ENCODE data around the gene TLCD1. TPM values are rescaled to one million over a fixed set of nuclear protein-coding genes. Genes with fewer than 3 reads are reported as not detected.

The TLCD1 gene
- total and polyA plus RNA-seq, 2 experiments from 2014 or later = 26.5 to 47.0 TPM

- Histone ChIP-seq H2AFZ (no peak overlapping the region), H3K4me3 (no peak overlapping the region), H3F3A (replicated peaks; ENCODE audit: low read depth) (peaks cover 15% of the 10 kb centered on the region; the same call in 1 of the 2 replicates), H3K27ac (ENCODE audit: low read depth) (0 out of 2 replicates have a peak overlapping the region, but pooled peaks have one; percentile 95), H3K79me2 (replicated peaks; ENCODE audit: insufficient read depth) (peaks cover 24% of the 10 kb centered on the region), H3K27me3 (ENCODE audit: insufficient read depth) (no peaks in the 10 kb centered on the region), H3K36me3 (ENCODE audit: insufficient read depth) (no peaks in the 10 kb centered on the region; the same call in 1 of the 2 replicates), H3K4me1 (ENCODE audit: insufficient read depth) (peaks cover 23% of the 10 kb centered on the region), H3K4me2 (no peak overlapping the region), H3K9me2 (ENCODE audit: insufficient read depth) (no peaks in the 10 kb centered on the region), H4K20me1 (replicated peaks; ENCODE audit: insufficient read depth) (peaks cover 3% of the 10 kb centered on the region; the same call in 1 of the 2 replicates)
- no peaks in the 10 kb centered on the region for H3K9me3 Mint-ChIP-seq
- peaks cover 31% of the 10 kb centered on the region for H3K27me3 Mint-ChIP-seq (ENCODE audit: insufficient read depth, low read depth, poor library complexity)
- peaks cover 39% of the 10 kb centered on the region for H3K36me3 Mint-ChIP-seq (ENCODE audit: low read depth)
- ATAC-seq (no peak), DNase-seq (ENCODE audit: low spot score) (no peak)
- TF ChIP-seq POLR2AphosphoS5 (IDR thresholded peaks at IDR 0.05; ENCODE audit: low read depth) (no peak), NANOG (IDR thresholded peaks at IDR 0.05; ENCODE audit: borderline replicate concordance) (no peak), ZNF462 (CRISPR knock-in tag; IDR thresholded peaks at IDR 0.05) (no peak), CTCF (conservative IDR thresholded peaks at IDR 0.05; ENCODE audit: low read depth in 2 of 2) (no peak), STAT1 (IDR thresholded peaks at IDR 0.05; ENCODE audit: unreplicated experiment) (no peak), ZNF114 (CRISPR knock-in tag; IDR thresholded peaks at IDR 0.05) (no peak), EZH2phosphoT487 (IDR thresholded peaks at IDR 0.05; ENCODE audit: unreplicated experiment) (no peak), CREB1 (CRISPR knock-in tag; IDR thresholded peaks at IDR 0.05; ENCODE audit: low read depth) (no peak), ZNF331 (CRISPR knock-in tag; IDR thresholded peaks at IDR 0.05; ENCODE audit: low read depth) (no peak), EZH2 (IDR thresholded peaks at IDR 0.05; ENCODE audit: low read depth, unreplicated experiment) (no peak), JUNB (IDR thresholded peaks at IDR 0.05; ENCODE audit: unreplicated experiment) (no peak)
- TF ChIP-seq, protein P1, sequence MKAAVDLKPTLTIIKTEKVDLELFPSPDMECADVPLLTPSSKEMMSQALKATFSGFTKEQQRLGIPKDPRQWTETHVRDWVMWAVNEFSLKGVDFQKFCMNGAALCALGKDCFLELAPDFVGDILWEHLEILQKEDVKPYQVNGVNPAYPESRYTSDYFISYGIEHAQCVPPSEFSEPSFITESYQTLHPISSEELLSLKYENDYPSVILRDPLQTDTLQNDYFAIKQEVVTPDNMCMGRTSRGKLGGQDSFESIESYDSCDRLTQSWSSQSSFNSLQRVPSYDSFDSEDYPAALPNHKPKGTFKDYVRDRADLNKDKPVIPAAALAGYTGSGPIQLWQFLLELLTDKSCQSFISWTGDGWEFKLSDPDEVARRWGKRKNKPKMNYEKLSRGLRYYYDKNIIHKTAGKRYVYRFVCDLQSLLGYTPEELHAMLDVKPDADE (IDR thresholded peaks at IDR 0.05) = no peak
- TF ChIP-seq, protein P2, sequence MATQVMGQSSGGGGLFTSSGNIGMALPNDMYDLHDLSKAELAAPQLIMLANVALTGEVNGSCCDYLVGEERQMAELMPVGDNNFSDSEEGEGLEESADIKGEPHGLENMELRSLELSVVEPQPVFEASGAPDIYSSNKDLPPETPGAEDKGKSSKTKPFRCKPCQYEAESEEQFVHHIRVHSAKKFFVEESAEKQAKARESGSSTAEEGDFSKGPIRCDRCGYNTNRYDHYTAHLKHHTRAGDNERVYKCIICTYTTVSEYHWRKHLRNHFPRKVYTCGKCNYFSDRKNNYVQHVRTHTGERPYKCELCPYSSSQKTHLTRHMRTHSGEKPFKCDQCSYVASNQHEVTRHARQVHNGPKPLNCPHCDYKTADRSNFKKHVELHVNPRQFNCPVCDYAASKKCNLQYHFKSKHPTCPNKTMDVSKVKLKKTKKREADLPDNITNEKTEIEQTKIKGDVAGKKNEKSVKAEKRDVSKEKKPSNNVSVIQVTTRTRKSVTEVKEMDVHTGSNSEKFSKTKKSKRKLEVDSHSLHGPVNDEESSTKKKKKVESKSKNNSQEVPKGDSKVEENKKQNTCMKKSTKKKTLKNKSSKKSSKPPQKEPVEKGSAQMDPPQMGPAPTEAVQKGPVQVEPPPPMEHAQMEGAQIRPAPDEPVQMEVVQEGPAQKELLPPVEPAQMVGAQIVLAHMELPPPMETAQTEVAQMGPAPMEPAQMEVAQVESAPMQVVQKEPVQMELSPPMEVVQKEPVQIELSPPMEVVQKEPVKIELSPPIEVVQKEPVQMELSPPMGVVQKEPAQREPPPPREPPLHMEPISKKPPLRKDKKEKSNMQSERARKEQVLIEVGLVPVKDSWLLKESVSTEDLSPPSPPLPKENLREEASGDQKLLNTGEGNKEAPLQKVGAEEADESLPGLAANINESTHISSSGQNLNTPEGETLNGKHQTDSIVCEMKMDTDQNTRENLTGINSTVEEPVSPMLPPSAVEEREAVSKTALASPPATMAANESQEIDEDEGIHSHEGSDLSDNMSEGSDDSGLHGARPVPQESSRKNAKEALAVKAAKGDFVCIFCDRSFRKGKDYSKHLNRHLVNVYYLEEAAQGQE (IDR thresholded peaks at IDR 0.05; ENCODE audit: unreplicated experiment) = no peak
- 0 out of 2 replicates have a peak overlapping the region, but pooled peaks have one; percentile 96 for H3K27ac Mint-ChIP-seq
- H3K4me1 Mint-ChIP-seq = peaks cover 15% of the 10 kb centered on the region
- no peak overlapping the region for H3K4me3 Mint-ChIP-seq
Observed at GRCh38 chr17:28741358-28742349, 15.6 kb upstream of the TLCD1 start.

Measured in GM23338 (cell line).